LNCaP clone FGC (cell line): ENCODE data around the gene EML2.
A peak's percentile ranks its signal among the peaks of the same experiment; 100 is the strongest.

Experiments used
- DNase-seq: peaks from one replicate; pipeline ENCODE4 v3.0.0-alpha.2; 2011; ENCODE audit warnings: low read depth
- H3K4me3 ChIP-seq: 2 replicates; pipeline ENCODE4 v1.5.1; 2011; ENCODE audit warnings: mild to moderate bottlenecking, low read depth, low read length, control low read depth
- TF ChIP-seq, protein P1 (sequence below): IDR thresholded peaks from 2 replicates; pipeline ENCODE4 v1.5.1; 2012; ENCODE audit warnings: mild to moderate bottlenecking; ENCODE audit not compliant: control insufficient read depth, insufficient read depth; ENCODE audit errors: extremely low read depth

Gene EML2

DNA sequence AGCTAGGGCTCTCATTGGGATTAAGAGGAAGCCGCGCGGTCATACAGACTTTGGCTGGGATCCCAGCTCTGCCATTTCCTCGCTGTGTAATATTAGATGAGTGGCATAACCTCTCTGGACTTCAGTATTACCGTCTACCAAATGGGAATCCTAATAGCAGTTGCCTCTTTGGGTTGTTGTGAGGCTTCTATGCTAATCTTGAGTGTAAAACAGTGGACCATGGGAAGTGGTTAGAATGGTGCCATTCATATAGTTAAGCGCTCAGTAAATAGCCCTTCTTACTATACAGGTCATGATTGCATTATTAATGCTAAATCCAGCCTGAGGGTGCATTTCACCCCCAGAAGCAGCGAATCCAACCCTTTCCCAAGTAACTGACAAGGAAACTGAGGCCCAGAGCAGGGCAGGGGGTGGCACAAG, 54.0 kb downstream of the EML2 start:
- no peak for DNase-seq
- H3K4me3 ChIP-seq, result peak overlapping the region; percentile 76
- TF ChIP-seq, protein P1, sequence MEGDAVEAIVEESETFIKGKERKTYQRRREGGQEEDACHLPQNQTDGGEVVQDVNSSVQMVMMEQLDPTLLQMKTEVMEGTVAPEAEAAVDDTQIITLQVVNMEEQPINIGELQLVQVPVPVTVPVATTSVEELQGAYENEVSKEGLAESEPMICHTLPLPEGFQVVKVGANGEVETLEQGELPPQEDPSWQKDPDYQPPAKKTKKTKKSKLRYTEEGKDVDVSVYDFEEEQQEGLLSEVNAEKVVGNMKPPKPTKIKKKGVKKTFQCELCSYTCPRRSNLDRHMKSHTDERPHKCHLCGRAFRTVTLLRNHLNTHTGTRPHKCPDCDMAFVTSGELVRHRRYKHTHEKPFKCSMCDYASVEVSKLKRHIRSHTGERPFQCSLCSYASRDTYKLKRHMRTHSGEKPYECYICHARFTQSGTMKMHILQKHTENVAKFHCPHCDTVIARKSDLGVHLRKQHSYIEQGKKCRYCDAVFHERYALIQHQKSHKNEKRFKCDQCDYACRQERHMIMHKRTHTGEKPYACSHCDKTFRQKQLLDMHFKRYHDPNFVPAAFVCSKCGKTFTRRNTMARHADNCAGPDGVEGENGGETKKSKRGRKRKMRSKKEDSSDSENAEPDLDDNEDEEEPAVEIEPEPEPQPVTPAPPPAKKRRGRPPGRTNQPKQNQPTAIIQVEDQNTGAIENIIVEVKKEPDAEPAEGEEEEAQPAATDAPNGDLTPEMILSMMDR, result no peak

- peak within 1 kb of the TSS; percentile 76 for H3K4me3 ChIP-seq
- TF ChIP-seq, protein P1, result no peak
- DNase-seq, result peak; percentile 96
Measured at GRCh38 chr19:45584332-45585157, 54.7 kb downstream of the EML2 start, which contains the start of gene OPA3. TSS of gene OPA3 (minus strand) at chr19:45584802. CDS start at chr19:45584764, 38 bp downstream.

DNA sequence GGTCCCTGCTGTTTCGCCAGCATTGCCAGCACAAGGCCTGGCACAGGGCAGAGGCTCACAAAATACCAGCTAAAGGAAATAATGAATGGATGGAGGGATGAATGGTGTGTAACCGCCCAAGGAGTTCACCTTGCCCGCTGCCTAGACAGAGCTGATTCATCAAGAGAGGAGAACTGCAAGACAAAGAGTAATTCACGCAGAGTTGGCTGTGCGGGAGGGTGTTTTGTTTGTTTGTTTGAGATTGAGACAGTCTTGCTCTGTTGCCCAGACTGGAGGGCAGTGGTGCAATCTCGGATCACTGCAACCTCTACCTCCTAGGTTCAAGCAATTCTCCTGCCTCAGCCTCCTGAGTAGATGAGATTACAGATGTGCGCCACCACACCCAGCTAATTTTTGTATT, 57.6 kb downstream of the EML2 start:
- DNase-seq, result no peak
- no peak overlapping the region for H3K4me3 ChIP-seq
- TF ChIP-seq, protein P1, result no peak

- no peak for DNase-seq
- H3K4me3 ChIP-seq, result no peak overlapping the region
- TF ChIP-seq, protein P1, result no peak
Measured at GRCh38 chr19:45578861-45579260, 60.3 kb downstream of the EML2 start.

DNA sequence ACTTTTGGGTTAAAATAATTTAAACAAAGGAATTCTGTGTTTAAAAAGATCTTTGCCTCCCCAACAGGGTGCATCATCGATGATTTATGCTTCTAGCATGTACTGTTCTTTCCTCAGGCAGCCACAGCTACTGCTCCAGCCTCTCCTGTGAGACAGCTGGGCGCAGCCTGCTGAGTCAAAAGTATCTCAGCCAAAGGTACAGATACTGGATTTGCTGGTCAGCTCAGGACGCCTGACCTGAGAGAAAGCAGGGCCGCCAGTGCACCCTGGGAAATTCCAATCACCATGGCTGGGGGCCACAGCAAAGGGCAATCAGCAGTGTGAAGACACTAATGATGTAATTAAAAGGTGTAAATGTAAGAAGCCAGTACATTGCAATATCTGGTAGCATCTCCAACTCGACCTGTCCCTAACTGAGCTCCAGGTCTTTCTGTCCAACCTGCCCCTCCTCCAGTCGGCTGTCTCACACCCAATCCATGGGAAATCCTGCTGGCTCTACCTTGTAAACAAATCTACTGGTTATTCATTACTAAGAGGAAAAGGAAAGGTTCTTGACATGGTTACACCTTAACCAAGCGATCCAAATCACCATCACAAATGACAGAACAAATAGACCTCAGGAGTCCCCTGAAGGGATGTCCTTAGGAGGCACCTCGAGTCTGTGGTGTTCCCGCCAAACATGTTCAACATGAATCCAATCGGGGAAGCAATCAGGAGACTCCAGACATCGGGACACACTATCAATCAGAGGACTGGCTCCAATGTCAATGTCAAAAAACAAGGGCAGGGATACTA, 61.9 kb downstream of the EML2 start:
- TF ChIP-seq, protein P1, result no peak
- DNase-seq, result no peak
- H3K4me3 ChIP-seq, result no peak overlapping the region

- DNase-seq, result no peak
- H3K4me3 ChIP-seq, result no peak overlapping the region
- TF ChIP-seq, protein P1, result no peak
Measured at GRCh38 chr19:45576682-45577081, 62.5 kb downstream of the EML2 start.
